ENCODE results near the gene CBLC.

Gene CBLC

GRCh38 chr19:44738136-44738535 lies 39.6 kb upstream of the CBLC start:
- peaks cover 9 to 40% (median 26%) of the 10 kb centered on the region in 5 donors for H3K4me1 ChIP-seq (ENCODE audit: control insufficient read depth in 5 of 5, insufficient read depth in 5 of 5, low read length in 5 of 5)
- H3K27ac ChIP-seq (ENCODE audit: low read depth, low read length) = no peak overlapping the region
- H3K27me3 ChIP-seq (ENCODE audit: control insufficient read depth in 5 of 5, insufficient read depth in 4 of 5, low read length in 5 of 5) = no peaks in the 10 kb centered on the region
- H3K9me3 ChIP-seq (ENCODE audit: control insufficient read depth in 5 of 5, low read length in 5 of 5) = no peaks in the 10 kb centered on the region
- H3K4me3 ChIP-seq (ENCODE audit: low read depth in 1 of 5, low read length in 5 of 5) = no peak overlapping the region
- no peaks in the 10 kb centered on the region for H3K36me3 ChIP-seq (ENCODE audit: control insufficient read depth in 5 of 5, insufficient read depth in 5 of 5, low read length in 5 of 5)
- H3K9ac ChIP-seq (ENCODE audit: low read length in 5 of 5) = no peak overlapping the region

DNA sequence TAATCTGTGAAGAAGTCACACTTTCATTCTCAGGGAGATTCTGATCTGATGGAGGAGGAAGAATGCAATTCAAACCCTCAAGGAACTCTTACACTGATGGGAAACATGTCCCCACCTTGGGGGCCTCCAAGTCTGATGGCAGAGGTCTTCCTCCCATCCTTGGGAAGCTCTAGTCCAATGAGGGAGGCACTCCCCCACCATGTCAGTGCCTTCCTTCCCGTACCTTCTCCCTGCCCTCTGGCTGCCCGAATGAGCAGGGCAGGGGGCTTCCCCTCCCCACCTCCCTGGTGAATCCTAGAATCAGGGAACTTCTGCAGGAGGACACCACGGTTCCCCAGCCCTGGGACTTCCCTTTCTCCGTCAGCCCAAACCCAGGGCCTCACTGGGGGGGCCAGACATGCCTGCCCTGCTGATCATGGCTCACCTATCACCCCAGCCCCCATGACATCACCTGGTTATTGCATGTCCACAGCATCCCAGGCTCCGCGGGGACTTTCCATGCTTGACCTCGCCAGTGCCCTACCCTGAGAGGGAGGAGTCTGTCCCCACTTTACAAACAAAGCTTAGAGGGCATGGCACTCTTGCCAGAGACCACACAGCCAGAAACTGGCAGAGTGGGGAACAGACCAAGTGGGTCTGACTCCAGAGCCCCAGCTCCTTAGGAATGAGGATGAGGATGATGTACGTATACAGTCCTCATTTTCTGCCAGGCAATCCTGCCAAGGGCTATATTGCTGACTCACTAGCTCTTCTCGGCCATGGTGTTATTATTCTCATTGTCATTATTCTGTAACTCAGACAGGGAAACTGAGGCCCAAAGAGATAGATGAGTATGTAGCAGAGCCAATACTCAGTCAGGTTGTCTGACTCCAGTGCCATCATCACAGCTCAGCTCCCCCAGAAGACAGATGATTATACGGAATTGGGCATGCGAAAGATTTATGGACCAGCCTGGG lies 38.8 kb upstream of the CBLC start:
- Histone ChIP-seq H3K4me3 (ENCODE audit: low read depth in 1 of 5, low read length in 5 of 5) (no peak overlapping the region), H3K9ac (ENCODE audit: low read length in 5 of 5) (no peak overlapping the region)

DNA sequence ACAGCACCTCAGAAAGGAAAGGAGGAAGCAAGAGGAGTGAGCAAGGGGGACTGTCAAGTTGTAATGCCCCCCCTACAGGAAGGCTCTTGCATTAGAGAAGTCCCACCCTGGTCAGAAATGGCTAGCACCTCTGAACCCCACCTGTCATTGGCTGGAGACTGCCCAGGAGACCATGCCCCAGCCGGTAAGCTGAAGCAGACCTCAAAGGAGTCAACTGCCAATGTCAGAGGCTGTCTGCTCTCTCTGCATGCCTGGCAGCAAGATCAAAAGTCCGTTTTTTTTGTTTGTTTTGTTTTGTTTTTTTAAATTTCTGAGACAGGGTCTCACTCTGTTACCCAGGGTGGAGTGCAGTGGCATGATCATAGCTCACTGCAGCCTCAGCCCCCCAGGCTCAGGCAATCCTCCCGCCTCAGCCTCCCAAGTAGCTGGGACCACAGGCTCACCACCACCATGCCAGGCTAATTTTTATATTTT lies 37.3 kb upstream of the CBLC start:
- peaks cover 17 to 60% (median 39%) of the 10 kb centered on the region in 5 donors for H3K4me1 ChIP-seq (ENCODE audit: control insufficient read depth in 5 of 5, insufficient read depth in 5 of 5, low read length in 5 of 5)
- H3K9me3 ChIP-seq (ENCODE audit: control insufficient read depth in 5 of 5, low read length in 5 of 5) = no peaks in the 10 kb centered on the region
- H3K27ac ChIP-seq (ENCODE audit: low read depth, low read length) = no peak overlapping the region
- no peak overlapping the region for H3K4me3 ChIP-seq (ENCODE audit: low read depth in 1 of 5, low read length in 5 of 5)
- H3K36me3 ChIP-seq (ENCODE audit: control insufficient read depth in 5 of 5, insufficient read depth in 5 of 5, low read length in 5 of 5) = no peaks in the 10 kb centered on the region
- H3K27me3 ChIP-seq (ENCODE audit: control insufficient read depth in 5 of 5, insufficient read depth in 4 of 5, low read length in 5 of 5) = no peaks in the 10 kb centered on the region
- no peak overlapping the region for H3K9ac ChIP-seq (ENCODE audit: low read length in 5 of 5)

More for the DNA sequence above, 38.8 kb upstream of the CBLC start:
- Histone ChIP-seq H3K27ac (ENCODE audit: low read depth, low read length) (no peak overlapping the region), H3K36me3 (ENCODE audit: control insufficient read depth in 5 of 5, insufficient read depth in 5 of 5, low read length in 5 of 5) (no peaks in the 10 kb centered on the region), H3K9me3 (ENCODE audit: control insufficient read depth in 5 of 5, low read length in 5 of 5) (no peaks in the 10 kb centered on the region), H3K27me3 (ENCODE audit: control insufficient read depth in 5 of 5, insufficient read depth in 4 of 5, low read length in 5 of 5) (no peaks in the 10 kb centered on the region), H3K4me1 (ENCODE audit: control insufficient read depth in 5 of 5, insufficient read depth in 5 of 5, low read length in 5 of 5) (peaks cover 9 to 47% (median 29%) of the 10 kb centered on the region in 5 donors)

- no peak overlapping the region for H3K4me3 ChIP-seq (ENCODE audit: low read depth in 1 of 5, low read length in 5 of 5)
Observed at GRCh38 chr19:44741258-44741731, 36.4 kb upstream of the CBLC start.

DNA sequence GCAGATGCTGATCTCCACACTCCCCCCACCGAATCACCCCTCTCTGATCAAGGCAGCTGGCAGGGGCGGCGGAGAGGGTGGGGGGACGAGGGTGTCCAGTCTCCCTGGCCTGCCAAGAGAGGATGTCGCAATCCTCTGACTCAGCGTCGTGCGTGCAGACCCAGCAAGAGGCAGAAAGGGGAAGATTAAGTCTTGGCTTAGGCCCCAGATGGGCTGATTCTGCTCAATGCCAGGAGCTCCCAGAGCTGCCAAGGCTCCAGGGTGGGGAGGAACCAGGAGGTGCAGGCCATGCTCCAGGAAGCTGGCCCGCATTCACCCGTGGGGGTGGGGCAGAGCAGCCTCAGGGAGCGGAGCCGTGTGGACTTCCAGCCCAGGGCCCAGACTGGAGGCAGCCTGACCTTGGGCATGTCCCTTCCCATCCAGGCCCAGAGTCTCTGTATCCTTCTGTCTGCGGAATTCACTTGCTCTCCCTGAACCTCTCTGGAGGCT lies 35.8 kb upstream of the CBLC start:
- Histone ChIP-seq H3K27me3 (ENCODE audit: control insufficient read depth in 5 of 5, insufficient read depth in 4 of 5, low read length in 5 of 5) (no peaks in the 10 kb centered on the region), H3K9me3 (ENCODE audit: control insufficient read depth in 5 of 5, low read length in 5 of 5) (no peaks in the 10 kb centered on the region), H3K36me3 (ENCODE audit: control insufficient read depth in 5 of 5, insufficient read depth in 5 of 5, low read length in 5 of 5) (no peaks in the 10 kb centered on the region), H3K4me3 (ENCODE audit: low read depth in 1 of 5, low read length in 5 of 5) (no peak overlapping the region), H3K27ac (ENCODE audit: low read depth, low read length) (peak overlapping the region; percentile 86), H3K9ac (ENCODE audit: low read length in 5 of 5) (peak overlapping the region in 2 of 5 donors; percentile 48), H3K4me1 (ENCODE audit: control insufficient read depth in 5 of 5, insufficient read depth in 5 of 5, low read length in 5 of 5) (peaks cover 17 to 75% (median 54%) of the 10 kb centered on the region in 5 donors)

More at GRCh38 chr19:44741258-44741731, 36.4 kb upstream of the CBLC start:
- Histone ChIP-seq H3K27ac (ENCODE audit: low read depth, low read length) (peak overlapping the region; percentile 79), H3K9me3 (ENCODE audit: control insufficient read depth in 5 of 5, low read length in 5 of 5) (no peaks in the 10 kb centered on the region), H3K27me3 (ENCODE audit: control insufficient read depth in 5 of 5, insufficient read depth in 4 of 5, low read length in 5 of 5) (no peaks in the 10 kb centered on the region), H3K9ac (ENCODE audit: low read length in 5 of 5) (peak overlapping the region in 4 of 5 donors; percentile 9 to 55 (median 48)), H3K4me1 (ENCODE audit: control insufficient read depth in 5 of 5, insufficient read depth in 5 of 5, low read length in 5 of 5) (peaks cover 17 to 70% (median 48%) of the 10 kb centered on the region in 5 donors), H3K36me3 (ENCODE audit: control insufficient read depth in 5 of 5, insufficient read depth in 5 of 5, low read length in 5 of 5) (no peaks in the 10 kb centered on the region)

GRCh38 chr19:44742330-44743061 lies 35.2 kb upstream of the CBLC start:
- Histone ChIP-seq H3K36me3 (ENCODE audit: control insufficient read depth in 5 of 5, insufficient read depth in 5 of 5, low read length in 5 of 5) (no peaks in the 10 kb centered on the region), H3K27ac (ENCODE audit: low read depth, low read length) (peak overlapping the region; percentile 86), H3K4me3 (ENCODE audit: low read depth in 1 of 5, low read length in 5 of 5) (peak overlapping the region in 1 of 5 donors; percentile 30), H3K9me3 (ENCODE audit: control insufficient read depth in 5 of 5, low read length in 5 of 5) (no peaks in the 10 kb centered on the region), H3K27me3 (ENCODE audit: control insufficient read depth in 5 of 5, insufficient read depth in 4 of 5, low read length in 5 of 5) (no peaks in the 10 kb centered on the region), H3K9ac (ENCODE audit: low read length in 5 of 5) (peak overlapping the region; percentile 8 to 58 (median 48)), H3K4me1 (ENCODE audit: control insufficient read depth in 5 of 5, insufficient read depth in 5 of 5, low read length in 5 of 5) (peaks cover 18 to 79% (median 53%) of the 10 kb centered on the region in 5 donors)

DNA sequence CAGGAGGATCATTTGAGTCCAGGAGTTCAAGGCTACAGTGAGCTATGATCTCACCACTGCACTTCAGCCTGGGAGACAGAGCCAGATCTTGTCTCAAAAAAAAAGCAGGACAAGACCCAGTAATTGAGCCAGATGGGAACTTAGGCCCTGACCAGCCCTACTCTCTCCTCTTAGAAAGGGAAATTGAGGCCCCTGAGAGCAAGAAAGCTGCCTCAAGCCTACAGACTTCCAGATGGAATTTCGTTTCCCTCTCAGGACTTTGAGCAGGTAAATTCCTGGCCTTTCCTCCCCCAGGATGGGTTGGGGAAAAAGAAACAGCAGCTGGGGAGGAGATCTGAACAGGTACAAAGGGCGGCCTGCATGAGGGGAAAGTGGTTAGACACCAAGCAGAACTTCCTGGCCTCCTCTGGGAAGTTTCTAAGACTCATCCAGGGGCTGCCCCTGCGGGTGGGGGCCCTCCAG lies 32.8 kb upstream of the CBLC start:
- peaks cover 19 to 81% (median 66%) of the 10 kb centered on the region in 5 donors for H3K4me1 ChIP-seq (ENCODE audit: control insufficient read depth in 5 of 5, insufficient read depth in 5 of 5, low read length in 5 of 5)
- H3K4me3 ChIP-seq (ENCODE audit: low read depth in 1 of 5, low read length in 5 of 5) = peak overlapping the region in 2 of 5 donors; percentile 18 to 29
- H3K27me3 ChIP-seq (ENCODE audit: control insufficient read depth in 5 of 5, insufficient read depth in 4 of 5, low read length in 5 of 5) = no peaks in the 10 kb centered on the region
- peak overlapping the region; percentile 98 for H3K27ac ChIP-seq (ENCODE audit: low read depth, low read length)
- no peaks in the 10 kb centered on the region for H3K9me3 ChIP-seq (ENCODE audit: control insufficient read depth in 5 of 5, low read length in 5 of 5)
- H3K36me3 ChIP-seq (ENCODE audit: control insufficient read depth in 5 of 5, insufficient read depth in 5 of 5, low read length in 5 of 5) = no peaks in the 10 kb centered on the region
- H3K9ac ChIP-seq (ENCODE audit: low read length in 5 of 5) = peak overlapping the region; percentile 48 to 70 (median 57)

GRCh38 chr19:44745341-44745831 lies 32.3 kb upstream of the CBLC start:
- Histone ChIP-seq H3K9ac (ENCODE audit: low read length in 5 of 5) (peak overlapping the region in 4 of 5 donors; percentile 57 to 74 (median 65)), H3K9me3 (ENCODE audit: control insufficient read depth in 5 of 5, low read length in 5 of 5) (no peaks in the 10 kb centered on the region), H3K27me3 (ENCODE audit: control insufficient read depth in 5 of 5, insufficient read depth in 4 of 5, low read length in 5 of 5) (no peaks in the 10 kb centered on the region), H3K27ac (ENCODE audit: low read depth, low read length) (peak overlapping the region; percentile 98), H3K4me3 (ENCODE audit: low read depth in 1 of 5, low read length in 5 of 5) (peak overlapping the region in 4 of 5 donors; percentile 26 to 44 (median 30)), H3K4me1 (ENCODE audit: control insufficient read depth in 5 of 5, insufficient read depth in 5 of 5, low read length in 5 of 5) (peaks cover 21 to 84% (median 68%) of the 10 kb centered on the region in 5 donors), H3K36me3 (ENCODE audit: control insufficient read depth in 5 of 5, insufficient read depth in 5 of 5, low read length in 5 of 5) (peaks cover 0 to under 1% (median 0%) of the 10 kb centered on the region in 5 donors)

DNA sequence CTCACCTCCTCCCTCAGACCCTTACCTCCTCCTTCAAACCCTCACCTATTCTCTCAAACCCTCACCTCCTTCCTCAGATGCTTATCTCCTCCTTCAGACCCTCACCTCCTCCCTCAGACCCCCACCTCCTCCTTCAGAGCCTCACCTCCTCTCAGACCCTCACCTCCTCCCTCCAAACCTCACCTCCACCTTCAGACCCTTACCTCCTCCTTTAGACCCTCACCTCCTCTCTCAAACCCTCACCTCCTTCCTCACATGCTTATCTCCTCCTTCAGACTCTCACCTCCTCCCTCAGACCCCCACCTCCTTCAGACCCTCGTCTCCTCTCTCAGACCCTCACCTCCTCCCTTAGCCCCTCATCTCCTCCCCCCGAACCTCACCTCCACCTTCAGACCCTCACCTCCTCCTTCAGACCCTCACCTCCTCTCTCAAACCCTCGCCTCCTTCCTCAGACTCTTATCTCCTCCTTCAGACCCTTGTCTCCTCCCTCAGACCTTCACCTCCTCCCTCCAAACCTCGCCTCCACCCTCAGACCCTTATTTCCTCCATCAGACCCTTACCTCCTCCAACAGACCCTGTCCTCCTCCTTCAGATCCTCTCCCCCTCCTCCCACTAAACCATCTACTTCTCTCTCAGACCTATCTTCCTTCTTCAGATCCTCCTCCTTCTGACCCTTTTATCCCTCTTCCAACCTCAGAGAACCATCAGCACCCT lies 31.6 kb upstream of the CBLC start:
- H3K9ac ChIP-seq (ENCODE audit: low read length in 5 of 5) = peak overlapping the region; percentile 48 to 81 (median 58)
- peak overlapping the region; percentile 98 for H3K27ac ChIP-seq (ENCODE audit: low read depth, low read length)
- peaks cover 0 to 7% (median 5%) of the 10 kb centered on the region in 5 donors for H3K36me3 ChIP-seq (ENCODE audit: control insufficient read depth in 5 of 5, insufficient read depth in 5 of 5, low read length in 5 of 5)
- H3K4me1 ChIP-seq (ENCODE audit: control insufficient read depth in 5 of 5, insufficient read depth in 5 of 5, low read length in 5 of 5) = peaks cover 24 to 84% (median 73%) of the 10 kb centered on the region in 5 donors
- H3K4me3 ChIP-seq (ENCODE audit: low read depth in 1 of 5, low read length in 5 of 5) = peak overlapping the region in 4 of 5 donors; percentile 12 to 44 (median 28)
- H3K27me3 ChIP-seq (ENCODE audit: control insufficient read depth in 5 of 5, insufficient read depth in 4 of 5, low read length in 5 of 5) = no peaks in the 10 kb centered on the region
- H3K9me3 ChIP-seq (ENCODE audit: control insufficient read depth in 5 of 5, low read length in 5 of 5) = no peaks in the 10 kb centered on the region
